Mesenchymal stem cell (in vitro differentiated cells and primary cell): ENCODE results near the gene PIK3R1.

ENCODE experiments used
- DNase-seq: peaks from one replicate; pipeline ENCODE4 v3.0.0-alpha.2; 2013
- H2AFZ ChIP-seq: one replicate; pipeline ENCODE4 v1.6.1; 2013; ENCODE audit warnings: low read depth, mild to moderate bottlenecking, control low read depth, inconsistent platforms, low read length, moderate library complexity
- H2AK5ac ChIP-seq: 2 replicates; pipeline ENCODE4 v1.6.1; 2013; ENCODE audit warnings: low read length, moderate library complexity, mild to moderate bottlenecking, inconsistent platforms; ENCODE audit not compliant: severe bottlenecking
- H2BK120ac ChIP-seq: one replicate; pipeline ENCODE4 v1.6.1; 2013; ENCODE audit warnings: low read depth, mild to moderate bottlenecking, inconsistent platforms, low read length, moderate library complexity
- H2BK12ac ChIP-seq, 2 experiments: one replicate each; pipeline ENCODE4 v1.6.1; 2013; ENCODE audit warnings: inconsistent platforms in 2 of 2, low read length in 2 of 2, mild to moderate bottlenecking in 2 of 2, moderate library complexity in 2 of 2, control low read depth in 1 of 2
- H2BK15ac ChIP-seq: one replicate; pipeline ENCODE4 v1.6.1; 2013; ENCODE audit warnings: mild to moderate bottlenecking, low read depth, inconsistent platforms; ENCODE audit not compliant: poor library complexity, severe bottlenecking
- H2BK5ac ChIP-seq: 2 replicates; pipeline ENCODE4 v1.6.1; 2013; ENCODE audit warnings: low read depth, mild to moderate bottlenecking, low read length, control low read depth, inconsistent platforms; ENCODE audit not compliant: poor library complexity, severe bottlenecking
- H3K14ac ChIP-seq, 2 experiments: one replicate each; pipeline ENCODE4 v1.6.1; 2013; ENCODE audit warnings: inconsistent platforms in 2 of 2, low read length in 2 of 2, control low read depth in 1 of 2, mild to moderate bottlenecking in 1 of 2, moderate library complexity in 1 of 2
- H3K18ac ChIP-seq, 2 experiments: one replicate each; pipeline ENCODE4 v1.6.1; 2013; ENCODE audit warnings: inconsistent platforms in 2 of 2, low read length in 2 of 2, control low read depth in 1 of 2, low read depth in 1 of 2, mild to moderate bottlenecking in 1 of 2
- H3K23ac ChIP-seq, 2 experiments: one replicate each; pipeline ENCODE4 v1.6.1; 2013; ENCODE audit warnings: inconsistent platforms in 2 of 2, low read length in 2 of 2, mild to moderate bottlenecking in 2 of 2, moderate library complexity in 2 of 2, control low read depth in 1 of 2
- H3K27ac ChIP-seq: 2 replicates; pipeline ENCODE4 v1.5.1; 2013; ENCODE audit warnings: mild to moderate bottlenecking, moderate library complexity, low read length, control low read depth, inconsistent platforms; ENCODE audit not compliant: poor library complexity, severe bottlenecking
- H3K27me3 ChIP-seq, 2 experiments: 2 replicates each; pipeline versions ENCODE4 v1.6.1 to v1.7.0; 2013; ENCODE audit warnings: low read length in 2 of 2, mild to moderate bottlenecking in 2 of 2, moderate library complexity in 2 of 2, control low read depth in 1 of 2, inconsistent platforms in 1 of 2; ENCODE audit not compliant: control insufficient read depth in 1 of 2, insufficient read depth in 1 of 2
- H3K36me3 ChIP-seq, 2 experiments: 2 replicates each; pipeline versions ENCODE4 v1.6.1 to v1.7.0; 2013; ENCODE audit warnings: low read length in 2 of 2, control low read depth in 1 of 2, inconsistent platforms in 1 of 2, low read depth in 1 of 2, mild to moderate bottlenecking in 1 of 2; ENCODE audit not compliant: insufficient read depth in 2 of 2, control insufficient read depth in 1 of 2
- H3K4ac ChIP-seq, 2 experiments: one replicate each; pipeline ENCODE4 v1.6.1; 2013; ENCODE audit warnings: inconsistent platforms in 2 of 2, low read length in 2 of 2, mild to moderate bottlenecking in 2 of 2, moderate library complexity in 2 of 2, control low read depth in 1 of 2, low read depth in 1 of 2
- H3K4me1 ChIP-seq: 2 replicates; pipeline ENCODE4 v1.6.1; 2013; ENCODE audit warnings: low read depth, low read length, control low read depth; ENCODE audit not compliant: control insufficient read depth, insufficient read depth
- H3K4me2 ChIP-seq: 2 replicates; pipeline ENCODE4 v1.6.1; 2013; ENCODE audit warnings: low read length, mild to moderate bottlenecking, inconsistent platforms; ENCODE audit not compliant: poor library complexity, severe bottlenecking
- H3K4me3 ChIP-seq, 2 experiments: 2 replicates each; pipeline versions ENCODE4 v1.5.1 to v1.7.0; 2013; ENCODE audit warnings: low read length in 2 of 2, mild to moderate bottlenecking in 2 of 2, control low read depth in 1 of 2, low read depth in 1 of 2; ENCODE audit not compliant: insufficient read depth in 1 of 2
- H3K79me1 ChIP-seq: replicated peaks from 2 replicates; pipeline ENCODE4 v1.6.1; 2013; ENCODE audit warnings: mild to moderate bottlenecking, control low read depth, low read length, inconsistent platforms; ENCODE audit not compliant: poor library complexity, severe bottlenecking
- H3K9ac ChIP-seq: 2 replicates; pipeline ENCODE4 v1.7.0; 2013; ENCODE audit warnings: mild to moderate bottlenecking, low read length, moderate library complexity
- H3K9me3 ChIP-seq: 2 replicates; pipeline ENCODE4 v1.7.0; 2013; ENCODE audit warnings: mild to moderate bottlenecking, low read length; ENCODE audit not compliant: control insufficient read depth
- H4K8ac ChIP-seq: one replicate; pipeline ENCODE4 v1.6.1; 2013; ENCODE audit warnings: inconsistent platforms, mild to moderate bottlenecking, low read length, moderate library complexity
- H4K91ac ChIP-seq: one replicate; pipeline ENCODE4 v1.6.1; 2013; ENCODE audit warnings: mild to moderate bottlenecking, low read length, inconsistent platforms
- WGBS: methylation state at CpG from one replicate; pipeline ENCODE4 v1.1.7; 2013; ENCODE audit warnings: mixed read lengths; 5-methylcytosine and 5-hydroxymethylcytosine counted together

Gene PIK3R1

GRCh38 chr5:68245319-68245718, 29.8 kb downstream of the PIK3R1 start:
- Histone ChIP-seq H2BK12ac (no peak overlapping the region), H3K9ac (no peak overlapping the region), H3K27me3 (no peaks in the 10 kb centered on the region), H3K4me1 (peaks cover 7% of the 10 kb centered on the region), H3K14ac (no peak overlapping the region), H3K9me3 (no peaks in the 10 kb centered on the region), H4K91ac (no peak overlapping the region), H3K18ac (no peak overlapping the region), H2AK5ac (no peak overlapping the region), H3K4me2 (no peak overlapping the region), H3K23ac (no peak overlapping the region), H3K27ac (no peak overlapping the region), H3K4me3 (no peak overlapping the region), H2BK5ac (no peak overlapping the region), H2BK15ac (no peak overlapping the region), H3K79me1 (peaks cover 22% of the 10 kb centered on the region), H3K36me3 (peaks cover 0 to 6% of the 10 kb centered on the region in 2 experiments), H3K4ac (no peak overlapping the region), H2BK120ac (no peak overlapping the region), H2AFZ (no peak overlapping the region), H4K8ac (no peak overlapping the region)
- 34% methylated on average over 3 of the region's 3 CpGs for WGBS
- DNase-seq, result peak; percentile 50

GRCh38 chr5:68246802-68247201, 31.2 kb downstream of the PIK3R1 start:
- no peak overlapping the region for H3K14ac ChIP-seq
- H3K23ac ChIP-seq, result no peak overlapping the region
- H3K4me3 ChIP-seq, result no peak overlapping the region
- H3K9me3 ChIP-seq, result no peaks in the 10 kb centered on the region
- H4K91ac ChIP-seq, result no peak overlapping the region
- 96% methylated on average over 3 of the region's 3 CpGs for WGBS
- peaks cover 0 to 6% of the 10 kb centered on the region in 2 experiments for H3K36me3 ChIP-seq
- no peak overlapping the region for H3K4ac ChIP-seq
- no peak overlapping the region for H4K8ac ChIP-seq
- peaks cover 25% of the 10 kb centered on the region for H3K79me1 ChIP-seq
- no peak for DNase-seq
- H3K4me1 ChIP-seq, result peaks cover 9% of the 10 kb centered on the region
- H3K4me2 ChIP-seq, result no peak overlapping the region
- H2BK5ac ChIP-seq, result no peak overlapping the region
- H2BK12ac ChIP-seq, result no peak overlapping the region
- H2AK5ac ChIP-seq, result no peak overlapping the region
- H2BK120ac ChIP-seq, result no peak overlapping the region
- H3K18ac ChIP-seq, result no peak overlapping the region
- H2AFZ ChIP-seq, result no peak overlapping the region
- no peak overlapping the region for H3K27ac ChIP-seq
- no peak overlapping the region for H3K9ac ChIP-seq
- no peak overlapping the region for H2BK15ac ChIP-seq
- H3K27me3 ChIP-seq, result no peaks in the 10 kb centered on the region

GRCh38 chr5:68247627-68248026, 32.1 kb downstream of the PIK3R1 start:
- peak overlapping the region in 1 of 2 experiments; percentile 38 for H3K18ac ChIP-seq
- H3K4ac ChIP-seq, result no peak overlapping the region
- no peak overlapping the region for H3K27ac ChIP-seq
- no peak overlapping the region for H2BK15ac ChIP-seq
- H3K79me1 ChIP-seq, result peaks cover 25% of the 10 kb centered on the region
- no peak overlapping the region for H2BK120ac ChIP-seq
- no peak overlapping the region for H3K14ac ChIP-seq
- peaks cover 8% of the 10 kb centered on the region for H3K4me1 ChIP-seq
- DNase-seq, result no peak
- H3K23ac ChIP-seq, result no peak overlapping the region
- peaks cover 0 to 6% of the 10 kb centered on the region in 2 experiments for H3K36me3 ChIP-seq
- no peak overlapping the region for H3K9ac ChIP-seq
- H3K4me3 ChIP-seq, result no peak overlapping the region
- H4K8ac ChIP-seq, result no peak overlapping the region
- no peak overlapping the region for H2AFZ ChIP-seq
- H4K91ac ChIP-seq, result no peak overlapping the region
- no peak overlapping the region for H2BK5ac ChIP-seq
- H3K4me2 ChIP-seq, result no peak overlapping the region
- H3K27me3 ChIP-seq, result no peaks in the 10 kb centered on the region
- H3K9me3 ChIP-seq, result no peaks in the 10 kb centered on the region
- no peak overlapping the region for H2AK5ac ChIP-seq
- peak overlapping the region in 1 of 2 experiments; percentile 3 for H2BK12ac ChIP-seq
- 97% methylated on average over 2 of the region's 3 CpGs for WGBS

GRCh38 chr5:68248896-68249295, 33.3 kb downstream of the PIK3R1 start:
- Histone ChIP-seq H3K4me3 (no peak overlapping the region), H2BK12ac (no peak overlapping the region), H3K23ac (no peak overlapping the region), H3K9me3 (no peaks in the 10 kb centered on the region), H3K27me3 (no peaks in the 10 kb centered on the region), H3K4me1 (peaks cover 8% of the 10 kb centered on the region), H3K36me3 (no peaks in the 10 kb centered on the region), H4K91ac (no peak overlapping the region), H3K4ac (no peak overlapping the region), H2BK120ac (no peak overlapping the region), H3K9ac (no peak overlapping the region), H3K79me1 (peaks cover 24% of the 10 kb centered on the region), H3K27ac (no peak overlapping the region), H3K14ac (no peak overlapping the region), H4K8ac (no peak overlapping the region), H3K4me2 (no peak overlapping the region), H2AFZ (no peak overlapping the region), H2BK15ac (no peak overlapping the region), H2BK5ac (no peak overlapping the region), H2AK5ac (no peak overlapping the region), H3K18ac (no peak overlapping the region)
- WGBS, result 100% methylated on average over 2 of the region's 2 CpGs
- no peak for DNase-seq
